DND-41 (cell line): ENCODE results near the gene AIF1.

Experiments
- CTCF ChIP-seq: IDR thresholded peaks from 2 replicates; pipeline ENCODE4 v1.5.1; 2012; ENCODE audit warnings: borderline replicate concordance, low read length, moderate library complexity, mild to moderate bottlenecking; ENCODE audit not compliant: poor library complexity, severe bottlenecking; ENCODE audit errors: extremely low read depth
- EZH2 ChIP-seq: IDR thresholded peaks from 3 replicates; pipeline ENCODE4 v1.6.1; 2012; ENCODE audit warnings: borderline replicate concordance, low read depth, mild to moderate bottlenecking, moderate library complexity, low read length, inconsistent platforms; ENCODE audit not compliant: severe bottlenecking

DNA sequence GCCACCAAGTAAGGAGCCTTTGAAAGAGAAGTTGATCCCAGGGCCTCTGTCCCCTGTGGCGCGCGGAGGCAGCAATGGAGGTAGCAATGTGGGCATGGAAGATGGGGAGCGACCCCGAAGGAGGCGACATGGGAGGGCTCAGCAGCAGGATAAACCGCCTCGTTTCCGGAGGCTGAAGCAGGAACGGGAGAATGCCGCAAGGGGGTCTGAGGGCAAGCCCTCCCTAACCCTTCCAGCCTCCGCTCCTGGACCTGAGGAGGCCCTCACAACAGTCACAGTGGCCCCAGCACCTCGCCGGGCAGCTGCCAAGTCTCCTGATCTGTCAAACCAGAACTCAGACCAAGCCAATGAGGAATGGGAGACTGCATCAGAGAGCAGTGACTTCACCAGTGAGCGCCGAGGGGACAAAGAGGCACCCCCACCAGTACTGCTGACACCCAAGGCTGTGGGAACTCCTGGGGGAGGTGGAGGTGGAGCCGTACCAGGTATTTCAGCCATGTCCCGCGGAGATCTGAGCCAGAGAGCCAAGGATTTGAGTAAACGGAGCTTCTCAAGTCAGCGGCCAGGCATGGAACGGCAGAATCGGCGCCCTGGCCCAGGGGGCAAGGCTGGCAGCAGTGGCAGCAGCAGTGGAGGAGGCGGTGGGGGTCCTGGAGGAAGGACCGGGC is 17.4 kb downstream of the AIF1 start:
- no peak for TF ChIP-seq EZH2
- TF ChIP-seq CTCF = no peak
